22Rv1 (cell line): ENCODE measurements around the gene GFRA1.

Experiments used
- CTCF ChIP-seq: fragments of 450-650 bp; IDR thresholded peaks from 2 replicates; pipeline ENCODE4 v1.5.1; 2017; ENCODE audit warnings: mild to moderate bottlenecking
- ZFX ChIP-seq: fragments of 450-650 bp; IDR thresholded peaks from 2 replicates; pipeline ENCODE4 v1.6.1; 2017; ENCODE audit warnings: antibody characterized with exemption, borderline replicate concordance

GRCh38 chr10:116270771-116271592 lies 2.0 kb downstream of the GFRA1 start:
- TF ChIP-seq CTCF (no peak), ZFX (no peak)
